Cardiac fibroblast (primary cell): ENCODE data around the gene CABCOCO1.

Experiments
- DNase-seq, 2 donors: peaks; one replicate each; pipeline versions ENCODE4 v3.0.0 to v3.0.0-alpha.2; 2010; ENCODE audit warnings: low read depth in 2 of 2
- H3K4me3 ChIP-seq, 2 donors: replicated peaks in 1 of 2; 1 replicate in 1 of 2; 2 replicates in 1 of 2; pipeline ENCODE4 v1.5.1; 2011; ENCODE audit warnings: low read depth in 2 of 2, low read length in 2 of 2, mild to moderate bottlenecking in 2 of 2, moderate library complexity in 1 of 2
- TF ChIP-seq, protein P1 (sequence below): IDR thresholded peaks from one replicate; pipeline ENCODE4 v1.5.1; 2011; ENCODE audit warnings: low read depth, mild to moderate bottlenecking, low read length, inconsistent platforms

Gene CABCOCO1

DNA sequence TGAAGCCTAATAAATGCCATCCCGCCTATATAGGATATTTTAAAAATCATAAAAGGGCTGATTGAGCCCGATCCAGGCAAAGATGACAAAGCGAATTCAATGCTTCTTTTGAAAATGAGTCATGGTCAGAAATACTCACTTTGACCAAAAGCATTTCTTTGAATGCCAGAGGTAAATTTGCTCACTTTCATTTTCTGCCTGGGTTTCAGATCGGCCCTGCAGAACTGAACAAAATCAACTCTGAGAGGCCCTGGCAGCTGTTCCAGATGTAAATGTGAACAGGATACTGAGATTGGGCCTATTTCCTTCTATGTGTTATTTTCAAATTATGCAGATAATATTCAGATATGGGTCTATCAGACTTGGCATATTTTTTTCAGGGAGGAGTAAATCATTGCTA is 124.0 kb downstream of the CABCOCO1 start:
- H3K4me3 ChIP-seq: peak overlapping the region in 1 of 2 donors; percentile 12
- TF ChIP-seq, protein P1, sequence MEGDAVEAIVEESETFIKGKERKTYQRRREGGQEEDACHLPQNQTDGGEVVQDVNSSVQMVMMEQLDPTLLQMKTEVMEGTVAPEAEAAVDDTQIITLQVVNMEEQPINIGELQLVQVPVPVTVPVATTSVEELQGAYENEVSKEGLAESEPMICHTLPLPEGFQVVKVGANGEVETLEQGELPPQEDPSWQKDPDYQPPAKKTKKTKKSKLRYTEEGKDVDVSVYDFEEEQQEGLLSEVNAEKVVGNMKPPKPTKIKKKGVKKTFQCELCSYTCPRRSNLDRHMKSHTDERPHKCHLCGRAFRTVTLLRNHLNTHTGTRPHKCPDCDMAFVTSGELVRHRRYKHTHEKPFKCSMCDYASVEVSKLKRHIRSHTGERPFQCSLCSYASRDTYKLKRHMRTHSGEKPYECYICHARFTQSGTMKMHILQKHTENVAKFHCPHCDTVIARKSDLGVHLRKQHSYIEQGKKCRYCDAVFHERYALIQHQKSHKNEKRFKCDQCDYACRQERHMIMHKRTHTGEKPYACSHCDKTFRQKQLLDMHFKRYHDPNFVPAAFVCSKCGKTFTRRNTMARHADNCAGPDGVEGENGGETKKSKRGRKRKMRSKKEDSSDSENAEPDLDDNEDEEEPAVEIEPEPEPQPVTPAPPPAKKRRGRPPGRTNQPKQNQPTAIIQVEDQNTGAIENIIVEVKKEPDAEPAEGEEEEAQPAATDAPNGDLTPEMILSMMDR: no peak
- DNase-seq: peak; percentile 73 to 83

DNA sequence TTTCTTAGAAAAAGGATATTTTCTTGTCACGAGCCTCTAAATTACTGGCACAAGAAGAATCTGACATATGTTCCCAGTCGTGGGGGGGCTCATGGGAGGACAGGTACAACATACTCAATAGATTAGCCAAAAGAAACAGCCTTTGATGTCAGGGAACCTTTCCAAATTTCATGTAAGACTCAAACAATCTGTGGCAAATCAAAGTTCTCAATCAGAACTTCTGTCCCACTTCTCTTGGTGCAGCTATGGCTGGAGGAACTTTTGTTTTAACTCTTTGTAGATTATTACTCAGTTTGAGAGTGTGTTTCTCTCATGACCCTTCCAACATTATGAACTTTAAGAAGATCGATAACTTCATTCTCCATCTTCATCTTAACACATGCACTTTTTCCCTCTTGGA is 124.4 kb downstream of the CABCOCO1 start:
- no peak overlapping the region for H3K4me3 ChIP-seq
- DNase-seq: no peak
- TF ChIP-seq, protein P1: no peak

- TF ChIP-seq, protein P1: no peak
- no peak for DNase-seq
- no peak overlapping the region for H3K4me3 ChIP-seq
These were observed 126.3 kb downstream of the CABCOCO1 start for GRCh38 chr10:61789031-61789430.

GRCh38 chr10:61791216-61791615 is 128.5 kb downstream of the CABCOCO1 start:
- DNase-seq: peak in 1 of 2 donors; percentile 42
- TF ChIP-seq, protein P1: no peak
- H3K4me3 ChIP-seq: no peak overlapping the region

DNA sequence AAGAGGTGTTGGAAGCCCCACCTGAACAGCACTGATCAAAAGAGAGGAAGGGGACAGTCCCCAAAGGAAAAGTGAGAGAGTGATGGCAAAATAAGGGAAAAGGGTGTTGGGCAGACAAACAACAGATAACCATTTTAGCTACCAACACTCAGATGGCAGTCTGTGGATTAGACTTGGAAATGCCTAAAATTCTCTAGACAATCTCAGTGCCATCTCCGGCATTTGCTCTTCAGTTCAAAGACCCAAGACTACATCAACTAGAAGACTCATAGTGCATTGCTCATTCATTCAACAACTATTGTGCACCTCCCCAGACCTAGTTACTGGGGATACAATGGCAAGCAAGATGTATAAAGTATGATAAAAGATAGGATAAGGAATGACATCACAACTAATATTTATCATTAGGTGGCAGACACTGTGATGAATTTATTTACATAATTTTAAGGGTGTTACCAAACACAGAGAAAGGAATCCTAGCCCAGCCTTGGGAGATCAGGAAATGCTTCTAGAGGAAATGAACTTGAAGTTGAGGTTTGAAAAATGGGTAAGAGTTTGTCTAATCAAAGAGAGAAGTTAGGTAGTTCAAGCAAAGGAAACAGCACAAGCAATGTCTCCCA is 129.5 kb downstream of the CABCOCO1 start:
- TF ChIP-seq, protein P1: no peak
- H3K4me3 ChIP-seq: no peak overlapping the region
- no peak for DNase-seq

- DNase-seq: no peak
- no peak overlapping the region for H3K4me3 ChIP-seq
- TF ChIP-seq, protein P1: no peak
These were observed 130.2 kb downstream of the CABCOCO1 start for GRCh38 chr10:61792921-61793320.
